HL-60 (cell line): ENCODE data around the gene PAPPA2.

Experiments
- DNase-seq, 2 experiments: peaks; one replicate each; pipeline ENCODE4 v3.0.0-alpha.2; 2010 to 2020; ENCODE audit warnings: low read depth in 1 of 2, low spot score in 1 of 2
- H3K27ac ChIP-seq: fragments of 250-450 bp; sonication (Bioruptor Pico); replicated peaks from 2 replicates; pipeline ENCODE4 v1.5.1; 2020; ENCODE audit warnings: mild to moderate bottlenecking, moderate library complexity
- H3K27me3 ChIP-seq: fragments of 250-450 bp; sonication (Bioruptor Pico); 2 replicates; pipeline ENCODE4 v1.5.1; 2021; ENCODE audit warnings: mild to moderate bottlenecking, moderate library complexity; ENCODE audit not compliant: insufficient read depth, poor library complexity, severe bottlenecking
- H3K4me3 ChIP-seq: replicated peaks from 2 replicates; pipeline ENCODE4 v1.5.1; 2011; ENCODE audit warnings: mild to moderate bottlenecking, control low read depth, low read length; ENCODE audit not compliant: insufficient read depth
- CTCF ChIP-seq: IDR thresholded peaks from one replicate; pipeline ENCODE4 v1.5.1; 2011; ENCODE audit warnings: low read length, control low read depth, inconsistent platforms; ENCODE audit not compliant: insufficient read depth
- GABPA ChIP-seq: IDR thresholded peaks from 2 replicates; pipeline ENCODE4 v1.6.1; 2012; ENCODE audit warnings: low read depth
- POLR2AphosphoS5 ChIP-seq: IDR thresholded peaks from 2 replicates; pipeline ENCODE4 v1.6.1; 2012; ENCODE audit warnings: low read depth
- REST ChIP-seq: IDR thresholded peaks from 2 replicates; pipeline ENCODE4 v1.6.1; 2012; ENCODE audit warnings: low read depth; ENCODE audit not compliant: insufficient replicate concordance
- SPI1 ChIP-seq: IDR thresholded peaks from 2 replicates; pipeline ENCODE4 v1.6.1; 2012; ENCODE audit warnings: low read depth, mild to moderate bottlenecking, borderline replicate concordance

The PAPPA2 gene

GRCh38 chr1:176469450-176470010 lies 6.6 kb downstream of the PAPPA2 start:
- no peaks in the 10 kb centered on the region for H3K27me3 ChIP-seq
- H3K4me3 ChIP-seq: no peak overlapping the region
- no peak for DNase-seq
- TF ChIP-seq POLR2AphosphoS5 (no peak), SPI1 (no peak), GABPA (no peak)
- H3K27ac ChIP-seq: no peak overlapping the region

GRCh38 chr1:176471338-176472121 lies 8.6 kb downstream of the PAPPA2 start:
- DNase-seq: no peak
- Histone ChIP-seq H3K4me3 (no peak overlapping the region), H3K27ac (no peak overlapping the region), H3K27me3 (no peaks in the 10 kb centered on the region)
- TF ChIP-seq CTCF: no peak
- TF ChIP-seq SPI1: no peak
- no peak for TF ChIP-seq GABPA
- TF ChIP-seq POLR2AphosphoS5: no peak
- TF ChIP-seq REST: no peak

GRCh38 chr1:176479971-176480370 lies 17.0 kb downstream of the PAPPA2 start:
- no peak overlapping the region for H3K27ac ChIP-seq
- TF ChIP-seq POLR2AphosphoS5 (no peak), REST (no peak), CTCF (no peak), SPI1 (no peak), GABPA (no peak)
- no peak overlapping the region for H3K4me3 ChIP-seq
- no peaks in the 10 kb centered on the region for H3K27me3 ChIP-seq
- DNase-seq: no peak

GRCh38 chr1:176480750-176481149 lies 17.8 kb downstream of the PAPPA2 start:
- H3K27me3 ChIP-seq: no peaks in the 10 kb centered on the region
- DNase-seq: no peak
- no peak overlapping the region for H3K27ac ChIP-seq
- H3K4me3 ChIP-seq: no peak overlapping the region
- TF ChIP-seq REST (no peak), SPI1 (no peak), GABPA (no peak), CTCF (no peak), POLR2AphosphoS5 (no peak)
